ENCODE data around the gene KATNA1.
A peak's percentile ranks its signal among the peaks of the same experiment; 100 is the strongest.
"Not testable (repeated sequence)": the region's sequence is repeated elsewhere in the genome, so short reads cannot be mapped to it uniquely, and the experiment has no call there.

The KATNA1 gene

GRCh38 chr6:149648148-149649145, at the start of gene KATNA1:
Gene KATNA1, minus strand, starts transcription at chr6:149648714. Its CDS starts 10,167 bp downstream, at chr6:149638547.
- DNase-seq = peak; percentile 93

GRCh38 chr6:149698175-149698574, 49.7 kb upstream of the KATNA1 start:
- DNase-seq = no peak

GRCh38 chr6:149696901-149697300, 48.4 kb upstream of the KATNA1 start:
- no peak for DNase-seq

- DNase-seq = no peak
These were observed 46.4 kb upstream of the KATNA1 start for GRCh38 chr6:149694921-149695320.

GRCh38 chr6:149691201-149691600, 42.7 kb upstream of the KATNA1 start:
- DNase-seq = no peak

- no peak for DNase-seq
These were observed 37.7 kb upstream of the KATNA1 start for GRCh38 chr6:149686230-149686629.

- no peak for DNase-seq
These were observed 34.8 kb upstream of the KATNA1 start for GRCh38 chr6:149683256-149683859.

- DNase-seq = not testable (repeated sequence)
These were observed 33.3 kb upstream of the KATNA1 start for GRCh38 chr6:149681845-149682244.

GRCh38 chr6:149681209-149681608, 32.7 kb upstream of the KATNA1 start:
- DNase-seq = no peak

GRCh38 chr6:149680503-149680902, 32.0 kb upstream of the KATNA1 start:
- no peak for DNase-seq

- not testable (repeated sequence) for DNase-seq
These were observed 23.8 kb upstream of the KATNA1 start for GRCh38 chr6:149672265-149672664.

- DNase-seq = no peak
These were observed 11.5 kb upstream of the KATNA1 start for GRCh38 chr6:149660028-149660427.

- no peak for DNase-seq
These were observed 8.9 kb upstream of the KATNA1 start for GRCh38 chr6:149657441-149657840.

GRCh38 chr6:149651056-149651455, 2.5 kb upstream of the KATNA1 start:
- DNase-seq = peak; percentile 5

- DNase-seq = no peak
These were observed 1.9 kb downstream of the KATNA1 start for GRCh38 chr6:149646599-149646998.

GRCh38 chr6:149642829-149643580, 5.5 kb downstream of the KATNA1 start:
- DNase-seq = no peak

- no peak for DNase-seq
These were observed 12.4 kb downstream of the KATNA1 start for GRCh38 chr6:149636124-149636523.

GRCh38 chr6:149634315-149634714, 14.2 kb downstream of the KATNA1 start:
- DNase-seq = no peak

GRCh38 chr6:149628875-149629510, 19.5 kb downstream of the KATNA1 start:
- DNase-seq = peak; percentile 12

- DNase-seq = no peak
These were observed 20.8 kb downstream of the KATNA1 start for GRCh38 chr6:149627672-149628071.

GRCh38 chr6:149615805-149616204, 32.7 kb downstream of the KATNA1 start:
- DNase-seq = no peak

- DNase-seq = no peak
These were observed 34.2 kb downstream of the KATNA1 start for GRCh38 chr6:149614337-149614736.

Data from activated CD4-positive, alpha-beta T cell treated with anti-CD3 and anti-CD28 coated beads, Interleukin-2, amount 50 U/mL, for 16 hours (primary cell).